HG03439 (cell line): ENCODE data around the gene TGM1.
A peak's percentile ranks its signal among the peaks of the same experiment; 100 is the strongest.

Experiments
- ATAC-seq: cut with Tn5 transposase; IDR thresholded peaks from one replicate; pipeline ENCODE4 v1.9.1; 2021; ENCODE audit warnings: mild to moderate bottlenecking, moderate library complexity; ENCODE audit not compliant: unreplicated experiment

TGM1 gene

DNA sequence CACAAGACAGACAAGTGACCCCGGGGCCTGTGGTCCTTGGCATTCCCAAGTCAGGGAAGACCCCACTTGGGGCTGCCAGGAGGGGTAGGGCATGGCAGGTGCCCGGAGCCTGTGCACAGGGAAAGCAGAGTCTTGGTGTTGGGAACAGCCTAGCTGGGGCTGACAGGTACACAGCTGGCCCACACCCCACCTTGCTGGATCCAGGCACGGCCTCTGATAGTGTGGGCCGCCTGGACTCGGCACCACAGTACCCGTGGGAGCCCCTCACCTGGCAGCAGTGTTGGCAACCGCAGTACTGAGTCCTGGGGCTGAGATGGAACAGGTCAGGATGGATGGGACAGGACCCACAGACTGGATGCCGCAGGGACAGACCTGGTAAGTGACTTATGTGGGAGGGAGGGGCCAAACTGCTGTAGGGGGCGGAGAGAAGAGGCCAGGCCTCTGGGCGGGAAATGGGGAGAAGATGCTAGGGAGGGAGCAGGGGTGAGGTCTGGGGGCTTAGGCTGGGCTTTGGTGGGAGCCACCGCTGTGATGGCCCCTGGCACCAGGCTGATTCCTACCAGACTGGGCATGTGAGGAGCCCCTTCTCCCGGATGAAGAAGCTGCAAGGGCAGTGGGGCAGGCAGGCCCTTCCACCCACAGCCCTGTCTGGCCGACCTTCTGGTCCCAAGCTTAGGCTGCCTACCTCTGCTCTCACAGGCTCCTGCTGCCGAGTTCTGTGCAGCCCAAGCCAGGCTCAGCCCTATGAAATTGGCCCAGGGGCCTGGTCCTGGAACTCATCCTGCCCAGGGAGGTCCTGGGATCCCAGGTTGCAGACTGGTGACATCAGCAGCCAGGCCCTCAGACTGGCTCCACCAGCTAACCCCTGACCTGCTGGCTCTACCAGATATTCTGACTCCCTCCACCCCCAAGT, at the start of gene TGM1:
Gene TGM1, minus strand, starts transcription at position 357 of the 913 bp plus-strand sequence. CDS start 825 bp downstream, outside the sequence.
- no peak for ATAC-seq

DNA sequence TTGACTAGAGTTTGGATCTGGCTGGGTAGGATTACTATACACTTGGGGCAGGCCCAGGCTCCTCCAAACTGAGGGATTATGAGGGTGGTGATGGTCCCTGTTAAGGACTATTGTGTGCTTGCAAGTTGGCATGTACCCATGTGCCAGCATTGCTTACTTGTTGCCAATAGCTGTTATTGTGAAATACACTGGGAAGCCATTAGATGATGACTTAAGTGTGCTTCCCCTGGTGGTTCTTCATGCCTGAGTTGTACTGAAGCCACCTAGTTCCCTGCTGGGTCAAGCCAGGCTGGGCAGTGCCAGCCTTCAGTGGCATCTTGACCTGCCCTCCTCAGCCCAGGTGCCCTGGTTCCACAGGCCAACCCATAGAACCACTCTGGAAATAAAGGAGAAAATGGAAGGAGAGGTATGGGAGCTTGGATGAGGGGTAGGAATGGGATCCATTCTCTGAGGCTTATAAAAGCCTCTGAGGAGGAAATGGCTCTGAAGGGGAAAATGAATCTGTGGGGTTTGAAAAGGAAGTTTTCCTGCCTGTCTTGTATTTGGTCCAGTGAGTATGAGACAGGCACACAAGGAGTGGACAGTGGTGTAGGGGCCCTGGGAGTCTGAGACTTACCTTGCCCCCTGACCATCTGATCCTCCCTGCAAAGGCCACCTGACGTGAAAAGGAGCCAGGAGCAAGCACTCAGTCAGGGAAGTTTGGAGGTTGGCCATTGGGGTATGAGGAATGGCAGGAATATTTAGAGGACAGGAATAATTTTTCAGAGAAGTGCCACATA, 49.0 kb upstream of the TGM1 start:
- no peak for ATAC-seq

DNA sequence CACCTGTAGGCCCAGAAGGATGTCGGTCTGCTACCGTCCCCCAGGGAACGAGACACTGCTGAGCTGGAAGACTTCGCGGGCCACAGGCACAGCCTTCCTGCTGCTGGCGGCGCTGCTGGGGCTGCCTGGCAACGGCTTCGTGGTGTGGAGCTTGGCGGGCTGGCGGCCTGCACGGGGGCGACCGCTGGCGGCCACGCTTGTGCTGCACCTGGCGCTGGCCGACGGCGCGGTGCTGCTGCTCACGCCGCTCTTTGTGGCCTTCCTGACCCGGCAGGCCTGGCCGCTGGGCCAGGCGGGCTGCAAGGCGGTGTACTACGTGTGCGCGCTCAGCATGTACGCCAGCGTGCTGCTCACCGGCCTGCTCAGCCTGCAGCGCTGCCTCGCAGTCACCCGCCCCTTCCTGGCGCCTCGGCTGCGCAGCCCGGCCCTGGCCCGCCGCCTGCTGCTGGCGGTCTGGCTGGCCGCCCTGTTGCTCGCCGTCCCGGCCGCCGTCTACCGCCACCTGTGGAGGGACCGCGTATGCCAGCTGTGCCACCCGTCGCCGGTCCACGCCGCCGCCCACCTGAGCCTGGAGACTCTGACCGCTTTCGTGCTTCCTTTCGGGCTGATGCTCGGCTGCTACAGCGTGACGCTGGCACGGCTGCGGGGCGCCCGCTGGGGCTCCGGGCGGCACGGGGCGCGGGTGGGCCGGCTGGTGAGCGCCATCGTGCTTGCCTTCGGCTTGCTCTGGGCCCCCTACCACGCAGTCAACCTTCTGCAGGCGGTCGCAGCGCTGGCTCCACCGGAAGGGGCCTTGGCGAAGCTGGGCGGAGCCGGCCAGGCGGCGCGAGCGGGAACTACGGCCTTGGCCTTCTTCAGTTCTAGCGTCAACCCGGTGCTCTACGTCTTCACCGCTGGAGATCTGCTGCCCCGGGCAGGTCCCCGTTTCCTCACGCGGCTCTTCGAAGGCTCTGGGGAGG, 47.9 kb upstream of the TGM1 start, which contains the start of gene LTB4R:
Gene LTB4R, plus strand, starts transcription at position 857 of the 959 bp plus-strand sequence. CDS start 4,150 bp downstream, outside the sequence.
- peak; percentile 69 for ATAC-seq

DNA sequence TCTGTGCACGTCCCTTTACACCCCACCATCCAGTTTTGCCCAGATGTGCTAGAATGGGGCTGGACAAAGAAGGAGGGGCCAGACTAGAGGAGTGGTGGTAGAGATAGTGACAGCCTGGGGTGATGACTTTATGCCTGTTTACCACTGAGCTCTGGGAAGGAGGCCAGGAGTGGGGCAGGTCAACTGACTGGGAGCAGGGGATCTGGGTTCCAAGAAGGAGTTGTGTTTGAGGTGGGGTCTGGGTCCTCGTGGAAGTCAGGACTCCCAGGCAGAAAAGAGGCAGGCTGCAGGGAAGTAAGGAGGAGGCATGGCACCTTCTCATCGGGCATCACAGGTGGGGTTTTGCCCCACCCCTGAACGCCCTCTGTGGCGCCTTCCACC, 47.3 kb upstream of the TGM1 start:
- no peak for ATAC-seq

DNA sequence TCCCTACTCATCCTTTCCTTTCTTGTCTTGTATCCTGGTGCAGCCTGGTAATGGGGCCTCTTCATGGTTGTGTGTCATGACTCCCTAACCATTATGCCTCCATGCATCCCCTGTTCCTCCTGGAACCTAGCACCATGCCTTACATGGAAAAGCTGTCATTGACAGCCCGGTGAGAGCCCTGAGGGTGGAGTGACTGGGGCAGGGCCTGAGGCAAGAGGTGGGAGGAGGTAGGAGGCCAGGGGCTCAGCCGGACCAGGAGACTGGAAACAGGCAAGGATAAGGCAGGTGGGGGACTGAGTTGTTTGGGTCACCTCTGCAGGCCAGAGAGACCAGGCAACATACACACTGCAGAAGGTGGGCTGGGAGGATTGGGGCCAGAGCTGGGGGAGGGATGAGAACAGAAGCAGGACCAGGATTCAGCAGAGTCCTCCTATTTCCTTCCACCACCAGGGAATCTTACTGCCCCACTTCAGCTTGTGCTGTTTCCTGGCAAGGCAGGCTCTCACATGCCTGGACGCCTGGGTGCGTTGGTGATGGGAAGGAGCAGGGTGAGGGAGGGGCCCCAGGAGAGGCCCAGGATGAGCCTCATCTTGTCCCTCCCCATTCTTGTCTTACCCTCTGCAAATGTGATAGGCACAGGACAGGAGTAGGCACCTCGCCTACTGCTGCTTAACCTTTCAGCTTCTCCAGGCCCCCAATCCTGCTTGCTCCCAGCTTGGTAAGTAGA, 46.7 kb upstream of the TGM1 start, which contains the start of gene LTB4R2:
Gene LTB4R2, plus strand, starts transcription at position 603 of the 727 bp plus-strand sequence. CDS start 525 bp downstream, outside the sequence.
- ATAC-seq = no peak

DNA sequence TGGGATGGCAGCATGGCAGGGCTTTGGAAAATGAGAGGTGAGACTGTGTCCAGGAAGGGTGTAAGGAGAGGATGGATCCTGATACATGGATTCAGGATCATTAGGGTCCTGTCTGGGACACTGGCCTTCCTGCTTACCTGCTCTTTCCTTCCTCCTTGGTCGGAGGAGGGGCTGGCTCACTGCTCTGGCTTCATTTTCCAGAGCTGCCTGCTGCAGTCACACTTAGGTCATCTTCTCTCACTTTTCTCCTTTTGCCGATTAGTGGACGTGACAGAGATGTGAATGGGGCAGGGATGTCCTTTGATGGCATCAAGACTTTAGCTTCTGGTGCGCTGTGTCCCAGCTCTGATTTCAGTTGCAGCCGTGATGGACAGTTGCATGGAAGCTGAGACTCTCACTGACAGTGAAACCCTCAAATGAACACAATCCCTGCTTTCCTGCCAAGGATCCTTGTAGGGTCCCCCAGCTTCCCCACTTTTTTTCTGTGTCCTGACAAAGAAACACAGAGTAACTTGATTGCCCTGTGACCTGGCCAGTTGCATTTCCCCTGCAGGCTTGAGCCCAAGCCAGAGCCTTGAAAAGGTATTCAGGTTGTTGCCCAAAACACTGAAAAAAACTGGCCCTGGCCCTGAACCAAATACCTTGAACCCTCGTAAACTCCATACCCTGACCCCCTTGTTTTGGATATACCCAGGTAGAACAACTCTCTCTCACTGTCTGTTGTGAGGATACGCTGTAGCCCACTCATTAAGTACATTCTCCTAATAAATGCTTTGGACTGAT, 45.6 kb upstream of the TGM1 start:
- ATAC-seq = no peak

DNA sequence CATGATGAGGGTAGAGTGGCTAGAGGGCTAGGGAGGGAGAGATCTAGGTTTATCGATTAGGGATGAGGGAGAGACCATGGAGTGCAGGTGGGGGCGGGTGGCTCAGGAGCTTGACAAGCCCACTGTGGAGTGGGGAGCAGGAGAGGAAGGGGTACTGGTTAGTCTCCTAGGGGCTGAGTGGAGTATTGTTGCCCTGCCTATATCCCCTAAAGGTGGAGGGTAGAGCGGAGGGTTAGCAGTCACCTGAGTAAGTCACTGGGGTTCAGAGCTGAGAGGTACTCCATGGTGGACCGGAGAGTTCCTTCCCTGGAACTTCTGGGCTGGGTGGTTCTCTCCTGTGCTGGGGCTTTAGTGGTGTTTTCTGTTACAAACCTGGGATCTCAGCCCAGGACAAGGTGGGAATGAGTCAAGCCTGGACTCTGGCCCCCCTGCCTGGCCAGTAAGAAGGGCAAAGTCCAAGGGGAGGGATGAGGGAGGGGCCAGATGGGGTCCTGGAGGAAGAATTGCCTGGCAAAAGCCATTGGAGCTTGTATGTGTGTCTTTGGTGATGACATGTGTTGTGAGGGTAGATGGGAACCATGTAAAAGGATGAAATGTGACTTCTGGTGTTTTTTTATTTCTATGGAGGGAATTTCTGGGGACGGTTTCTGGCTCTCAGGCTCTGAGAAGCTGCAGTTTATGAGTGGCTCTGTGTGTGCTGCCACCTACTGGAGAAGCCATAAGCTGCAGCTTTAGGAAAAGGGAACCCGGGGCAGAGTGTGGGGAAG, 44.8 kb upstream of the TGM1 start, which contains the start of gene CIDEB:
Gene CIDEB, minus strand, starts transcription at position 403 of the 767 bp plus-strand sequence. Its CDS starts 119 bp downstream, at position 284.
- ATAC-seq = no peak

DNA sequence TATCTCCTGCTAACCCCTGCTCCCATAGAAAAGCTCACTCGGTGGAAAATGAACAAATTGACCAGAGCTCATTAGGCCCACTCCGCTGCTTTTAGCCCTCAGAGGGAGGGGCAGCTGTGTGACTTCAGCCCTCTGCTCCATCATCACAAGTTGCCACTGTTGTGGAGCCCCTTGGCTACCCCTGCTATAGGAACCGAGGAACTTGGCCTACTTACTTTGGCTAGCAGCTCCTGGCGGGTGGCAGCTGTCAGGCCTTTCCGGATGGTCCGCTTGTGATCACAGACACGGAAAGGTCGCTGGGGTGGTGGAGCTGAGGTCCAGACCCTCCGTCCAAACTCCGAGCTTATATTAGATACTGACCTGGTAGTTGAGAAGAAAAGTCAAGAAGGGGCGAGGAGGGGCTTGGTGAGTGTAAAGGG, 44.2 kb upstream of the TGM1 start:
- ATAC-seq = no peak

DNA sequence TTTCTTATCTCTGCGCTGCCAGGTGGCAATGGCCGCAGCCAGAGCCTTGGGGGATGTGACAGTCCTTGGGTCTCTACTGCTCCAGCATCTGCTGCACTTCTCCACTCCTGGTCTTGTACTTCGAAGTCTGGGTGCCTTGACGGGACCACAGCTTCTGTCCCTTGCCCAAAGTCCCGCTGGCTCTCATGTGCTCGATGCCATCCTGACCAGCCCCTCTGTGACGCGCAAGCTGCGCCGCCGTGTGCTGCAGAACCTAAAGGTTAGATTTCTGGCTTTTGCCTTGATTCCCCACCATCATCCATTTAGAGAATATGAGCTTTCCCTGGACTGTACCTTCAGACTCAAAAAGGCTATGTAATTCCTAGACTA, 41.0 kb upstream of the TGM1 start:
- no peak for ATAC-seq

DNA sequence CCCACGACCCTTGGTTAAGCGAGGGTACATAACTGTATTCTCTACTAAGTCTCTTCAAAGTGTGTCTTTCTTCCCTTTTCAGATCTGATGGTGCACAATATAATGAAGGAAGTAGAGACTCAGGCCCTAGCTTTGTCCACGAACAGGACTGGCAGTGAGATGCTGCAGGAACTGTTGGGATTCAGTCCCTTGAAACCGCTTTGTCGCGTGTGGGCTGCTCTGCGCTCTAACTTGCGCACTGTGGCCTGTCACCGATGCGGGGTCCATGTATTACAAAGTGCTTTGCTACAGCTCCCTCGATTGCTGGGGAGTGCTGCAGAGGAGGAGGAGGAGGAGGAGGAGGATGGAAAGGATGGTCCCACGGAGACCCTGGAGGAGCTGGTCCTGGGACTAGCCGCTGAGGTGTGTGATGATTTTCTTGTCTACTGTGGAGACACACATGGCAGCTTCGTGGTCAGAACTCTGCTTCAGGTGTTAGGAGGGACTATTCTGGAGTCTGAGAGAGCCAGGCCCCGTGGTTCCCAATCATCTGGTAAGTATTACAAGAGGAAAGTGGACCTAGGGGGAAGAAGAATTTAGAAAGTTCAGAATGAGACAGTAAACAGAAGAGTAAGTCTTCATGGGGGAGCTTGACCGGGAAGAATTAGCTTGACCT, 37.5 kb upstream of the TGM1 start:
- ATAC-seq = no peak

DNA sequence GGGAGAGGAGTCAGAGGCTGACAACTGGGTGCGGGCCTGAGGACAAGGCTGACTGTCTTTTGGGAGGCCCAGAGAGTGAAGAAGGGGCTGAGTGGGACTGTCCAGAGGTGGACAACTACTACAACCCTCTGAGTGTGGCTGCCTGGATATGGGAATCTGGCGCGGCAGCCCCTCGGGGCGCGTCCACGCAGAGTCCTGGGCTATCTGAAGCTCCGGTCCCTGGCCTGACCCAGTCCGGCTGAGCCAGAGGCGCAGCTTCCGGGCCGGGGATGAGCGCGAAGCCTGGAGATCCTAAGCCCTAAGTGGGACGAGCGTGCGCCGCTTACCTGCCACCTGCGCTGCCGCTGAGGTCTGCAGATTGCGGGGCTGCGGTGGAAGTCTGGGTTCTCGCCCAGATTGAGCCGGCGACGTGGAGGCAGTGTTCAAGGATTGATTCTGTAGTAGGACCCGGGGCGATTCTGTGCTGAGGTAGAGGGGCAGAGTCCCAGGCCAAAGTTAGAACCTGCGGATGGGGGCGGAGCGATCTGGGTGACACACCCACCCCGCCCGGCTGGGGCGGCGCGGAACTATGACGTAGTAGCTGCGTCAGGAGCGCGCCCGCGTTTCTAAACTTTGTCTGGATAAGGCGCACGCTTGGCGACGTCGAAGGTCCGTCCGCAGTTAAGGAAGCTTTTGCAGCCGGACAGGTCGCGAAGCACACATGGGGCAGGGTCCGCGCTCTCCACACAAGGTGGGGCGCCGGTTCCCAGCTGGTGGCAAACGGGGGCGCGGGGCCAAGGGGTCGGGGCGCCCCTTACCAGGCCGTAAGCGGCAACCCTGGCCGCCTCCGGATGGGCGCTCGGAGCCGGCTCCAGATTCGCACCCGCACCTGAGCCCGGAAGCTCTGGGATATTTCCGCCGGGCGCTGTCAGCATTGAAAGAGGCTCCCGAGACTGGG, 36.5 kb upstream of the TGM1 start, which contains the start of the genes DHRS1 and NOP9:
Gene DHRS1, minus strand, starts transcription at position 526 of the 937 bp plus-strand sequence. CDS start 674 bp downstream, outside the sequence.
Gene NOP9, plus strand, starts transcription at position 596 of the 937 bp plus-strand sequence. Its CDS starts 105 bp downstream, at position 701.
- ATAC-seq = peak; percentile 84

DNA sequence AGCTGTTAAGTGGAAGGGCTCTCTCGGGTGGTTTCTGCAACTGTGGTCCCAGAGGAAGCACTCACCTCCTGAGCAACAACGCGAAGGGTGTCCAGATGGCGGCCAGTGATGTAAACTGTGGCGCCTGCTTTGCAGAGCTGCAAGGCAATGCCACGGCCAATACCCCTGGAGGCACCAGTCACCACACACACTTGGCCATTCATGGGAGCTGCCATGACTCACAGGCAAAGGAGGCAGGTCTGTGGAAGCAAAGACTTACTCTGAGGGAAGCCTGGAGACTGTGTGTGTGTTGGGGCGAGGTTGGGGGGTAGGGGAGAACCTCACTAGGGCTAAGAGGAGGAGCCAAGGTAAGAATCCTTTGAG, 35.9 kb upstream of the TGM1 start:
- ATAC-seq = no peak

DNA sequence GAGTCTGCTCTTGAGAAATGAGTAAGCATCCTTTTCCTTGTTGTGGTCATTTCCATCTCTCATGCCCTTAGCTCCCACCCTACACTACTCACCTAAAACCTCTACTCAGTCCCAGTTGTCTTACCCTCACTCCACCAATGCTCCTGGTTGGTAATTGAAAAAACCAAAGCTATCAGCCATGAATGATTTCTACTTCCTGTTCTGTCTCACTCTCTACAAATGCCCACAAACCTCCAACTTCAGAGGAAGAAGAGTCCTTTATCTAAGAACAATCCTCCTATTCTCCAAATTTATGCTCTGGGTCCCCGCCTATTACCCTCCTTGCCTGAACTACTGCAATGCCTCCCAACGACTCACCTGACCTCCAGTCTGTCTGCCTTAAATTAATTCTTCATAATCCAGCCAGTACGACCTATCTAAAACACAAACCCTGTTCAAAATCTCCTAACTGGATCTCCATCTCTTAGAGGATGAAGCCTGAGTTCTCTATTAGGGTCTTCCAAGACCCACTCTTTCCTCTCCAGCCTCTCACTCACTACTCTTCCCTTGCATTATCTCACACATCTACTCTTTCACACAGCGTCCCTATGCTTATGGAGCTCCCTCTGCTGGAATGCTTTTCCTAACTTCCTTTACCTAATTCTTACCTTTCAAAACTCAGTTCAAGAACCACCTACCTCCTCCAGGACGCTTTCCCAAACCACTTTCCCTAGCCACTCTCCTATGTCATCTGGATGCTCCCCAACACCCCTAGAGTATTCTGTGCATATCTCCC, 34.4 kb upstream of the TGM1 start:
- no peak for ATAC-seq

DNA sequence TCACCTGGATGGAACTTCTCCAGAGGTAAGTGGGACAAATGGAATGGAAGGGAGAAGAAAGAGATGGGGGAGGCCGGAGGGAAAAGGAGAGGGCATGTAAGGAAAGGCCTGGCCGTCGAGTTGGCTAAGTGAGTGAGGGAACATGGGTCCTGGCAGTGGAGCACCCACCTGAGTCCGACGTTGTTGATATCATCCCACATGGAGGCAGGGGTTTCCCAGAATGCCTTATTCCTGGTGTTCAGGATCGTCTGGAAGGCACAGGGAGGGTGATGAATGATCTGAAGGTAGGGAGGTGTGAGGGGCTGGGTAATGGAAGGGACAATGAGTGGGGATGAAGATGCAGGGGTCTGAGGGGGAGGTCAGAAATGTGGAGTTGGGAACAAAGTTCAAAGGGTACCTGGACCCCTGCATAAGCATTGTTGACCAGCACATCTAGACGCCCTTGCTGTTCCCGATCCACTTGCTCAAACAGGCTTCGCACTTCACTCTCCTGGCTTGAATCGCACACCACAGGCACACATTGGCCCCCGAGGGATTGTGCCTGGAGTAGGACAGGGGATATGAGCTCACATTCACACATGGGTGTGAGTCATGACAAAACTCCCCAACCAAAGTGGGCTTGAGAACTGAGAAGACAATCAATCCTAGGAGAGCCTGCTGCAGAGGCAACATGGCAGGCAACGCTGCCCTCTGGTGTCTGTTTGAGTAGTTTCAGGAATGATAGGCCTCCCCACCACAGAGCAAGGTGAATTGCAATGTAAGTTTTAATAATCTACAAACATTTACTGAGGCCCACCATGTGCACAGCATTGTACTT, 33.6 kb upstream of the TGM1 start:
- ATAC-seq = peak; percentile 44

DNA sequence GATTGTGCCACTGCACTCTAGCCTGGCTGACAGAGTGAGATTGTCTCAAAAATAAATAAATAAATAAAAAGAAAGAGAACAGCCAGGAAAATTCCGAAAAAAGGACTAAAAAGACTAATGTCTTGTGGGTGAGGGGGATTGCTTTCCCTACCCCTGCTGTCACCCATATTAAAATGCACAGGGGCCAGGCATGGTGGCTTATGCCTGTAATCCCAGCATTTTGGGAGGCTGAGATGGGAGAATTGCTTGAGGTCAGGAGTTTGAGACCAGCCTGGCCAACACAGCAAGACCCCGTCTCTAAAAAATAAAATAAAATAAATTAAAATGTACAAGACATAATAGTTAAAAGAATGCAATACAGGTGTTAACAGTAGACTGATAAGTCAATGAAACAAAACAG, 30.5 kb upstream of the TGM1 start:
- no peak for ATAC-seq
